Activated CD4-positive, alpha-beta T cell treated with anti-CD3 and anti-CD28 coated beads, Interleukin-2, amount 50 U/mL, for 1 hour (primary cell): Measurements from ENCODE around the gene KCNQ1.

ENCODE experiments used
- DNase-seq: peaks from one replicate; pipeline ENCODE4 v3.0.0-alpha.2; 2020

The KCNQ1 gene

GRCh38 chr11:2818503-2818902 lies 373.7 kb downstream of the KCNQ1 start:
- no peak for DNase-seq

DNA sequence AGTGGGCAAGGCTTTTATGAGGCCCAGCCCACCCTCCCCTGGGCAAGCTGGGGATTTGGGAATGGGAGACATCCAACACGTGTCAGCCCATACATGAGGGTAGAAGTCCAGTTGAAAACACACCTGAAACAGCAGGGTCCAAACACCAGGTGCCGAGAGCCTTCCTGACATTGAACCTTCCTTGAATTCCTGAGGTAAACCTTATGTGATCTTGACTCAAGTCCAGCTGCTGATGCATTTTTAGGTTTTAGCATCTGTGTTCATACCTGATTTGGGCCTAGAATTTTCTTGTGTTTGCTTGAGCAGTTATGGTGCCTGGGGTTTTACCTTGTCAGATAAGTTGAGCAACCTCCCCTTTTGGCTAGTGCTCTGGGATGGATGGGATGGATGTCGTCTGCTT lies 374.5 kb downstream of the KCNQ1 start:
- no peak for DNase-seq

DNA sequence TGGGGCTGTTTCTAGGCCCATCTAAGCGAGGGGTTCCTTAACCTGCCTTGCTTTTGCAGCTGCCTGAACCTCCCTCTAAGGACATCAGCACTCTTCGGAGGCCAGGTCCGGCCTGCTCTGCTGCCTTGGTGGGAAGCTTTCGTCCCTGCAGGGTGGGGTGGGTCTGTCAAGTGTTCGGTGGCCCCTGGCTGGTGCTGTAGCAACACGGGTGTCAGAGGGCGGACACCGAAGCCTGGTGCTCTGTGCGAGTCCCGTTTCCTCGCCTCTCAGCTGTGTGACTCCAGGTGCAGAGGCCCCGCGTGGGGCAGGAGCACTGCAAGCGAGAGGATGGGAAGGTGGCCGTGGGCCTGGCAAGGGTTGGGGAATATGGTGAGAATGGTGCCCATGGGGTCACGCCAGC lies 376.2 kb downstream of the KCNQ1 start:
- no peak for DNase-seq

DNA sequence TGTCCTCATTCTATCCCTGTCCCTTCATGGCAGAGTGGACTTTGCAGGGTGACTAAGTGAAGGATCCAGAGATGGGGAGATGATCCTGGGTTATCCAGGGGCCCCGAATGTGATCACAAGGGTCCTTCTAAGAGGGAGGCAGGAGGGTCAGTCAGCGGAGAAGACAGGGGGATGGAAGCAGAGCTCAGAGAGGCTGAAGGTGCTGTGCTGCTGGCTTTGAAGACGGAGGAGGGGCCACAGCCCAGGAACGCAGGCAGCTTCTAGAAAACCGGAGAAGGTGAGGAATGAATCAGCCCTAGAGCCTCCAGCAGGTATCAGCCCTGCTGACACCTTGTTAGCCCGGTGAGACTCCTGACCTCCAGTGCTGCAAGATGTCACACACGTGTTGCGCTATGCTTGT lies 377.1 kb downstream of the KCNQ1 start:
- DNase-seq: no peak

DNA sequence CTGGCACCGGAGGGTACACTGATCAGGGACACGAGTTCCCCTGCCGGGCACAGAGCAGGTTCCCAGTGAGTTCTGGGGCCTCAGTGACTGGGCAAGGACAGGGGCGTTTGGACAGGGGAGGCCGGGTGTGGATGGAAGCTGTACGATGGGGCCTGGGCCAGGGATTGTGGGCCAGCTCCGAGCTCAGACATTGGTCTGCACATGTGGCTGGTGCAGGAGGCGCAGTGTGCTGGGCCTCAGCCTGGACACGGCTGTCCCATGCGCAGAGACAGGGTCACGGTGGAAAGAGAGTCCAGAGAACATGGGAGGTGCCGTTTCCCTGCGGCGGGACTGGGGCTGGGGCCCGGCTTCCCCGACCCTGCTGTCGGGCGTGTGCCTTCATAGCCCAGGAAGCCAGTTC lies 380.0 kb downstream of the KCNQ1 start:
- DNase-seq: no peak

GRCh38 chr11:2825261-2825888 lies 380.6 kb downstream of the KCNQ1 start:
- DNase-seq: no peak

- DNase-seq: no peak
These were observed 381.3 kb downstream of the KCNQ1 start for GRCh38 chr11:2825889-2826678.

DNA sequence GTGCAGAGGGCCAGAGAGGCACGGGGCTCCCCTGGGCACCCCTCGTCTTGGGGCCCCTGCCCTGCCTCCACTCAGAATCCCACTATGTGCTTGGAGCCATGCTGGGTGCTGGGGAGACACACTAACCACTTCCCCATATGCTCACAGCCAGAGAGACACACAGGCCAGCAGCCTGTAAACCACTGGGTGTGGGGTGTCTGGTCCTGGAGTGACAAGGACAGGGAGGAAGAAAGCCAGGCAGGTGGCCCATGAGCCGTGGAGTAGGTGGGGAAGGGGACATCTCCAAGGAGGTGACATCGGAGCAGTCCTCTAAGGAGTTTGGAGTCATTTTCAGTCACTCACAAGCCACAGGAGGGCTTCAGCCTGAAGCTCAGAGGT lies 381.9 kb downstream of the KCNQ1 start:
- DNase-seq: no peak

- DNase-seq: no peak
These were observed 382.4 kb downstream of the KCNQ1 start for GRCh38 chr11:2827256-2827655.

- no peak for DNase-seq
These were observed 383.0 kb downstream of the KCNQ1 start for GRCh38 chr11:2827792-2828191.

DNA sequence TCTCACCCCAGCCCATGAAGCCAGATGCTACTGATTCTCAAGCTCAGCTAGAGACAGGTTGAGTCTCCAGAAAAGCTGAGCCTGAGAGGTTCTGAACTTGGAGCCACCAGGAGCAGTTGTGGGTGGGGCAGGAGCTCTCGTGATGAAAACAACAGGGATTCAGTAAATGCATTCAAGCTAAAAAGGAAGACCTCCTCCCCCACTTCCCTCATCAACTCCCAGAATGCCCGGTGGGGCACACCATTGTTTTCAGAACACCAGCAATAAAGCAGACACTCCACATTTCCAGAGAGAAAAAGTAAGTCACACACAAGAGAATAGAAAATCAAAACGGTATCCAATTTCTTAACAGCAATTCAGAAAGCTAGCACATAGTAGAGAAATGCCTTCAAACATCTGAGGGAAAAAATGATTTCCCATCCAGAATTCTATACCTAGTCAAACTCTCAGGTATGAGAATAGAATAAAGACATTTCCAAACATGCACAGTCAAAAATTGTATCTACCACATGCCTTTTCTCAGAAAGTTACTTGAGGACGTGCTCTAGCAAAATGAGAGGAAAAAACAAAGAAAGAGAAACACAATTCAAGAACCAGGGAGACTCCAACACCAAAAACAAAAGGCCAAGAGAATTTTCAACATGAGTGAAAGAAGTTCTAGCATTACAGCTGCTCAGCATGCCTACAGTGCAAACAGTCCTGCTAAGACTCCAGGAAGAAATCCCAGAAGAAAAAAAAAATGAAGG lies 383.9 kb downstream of the KCNQ1 start:
- DNase-seq: no peak

DNA sequence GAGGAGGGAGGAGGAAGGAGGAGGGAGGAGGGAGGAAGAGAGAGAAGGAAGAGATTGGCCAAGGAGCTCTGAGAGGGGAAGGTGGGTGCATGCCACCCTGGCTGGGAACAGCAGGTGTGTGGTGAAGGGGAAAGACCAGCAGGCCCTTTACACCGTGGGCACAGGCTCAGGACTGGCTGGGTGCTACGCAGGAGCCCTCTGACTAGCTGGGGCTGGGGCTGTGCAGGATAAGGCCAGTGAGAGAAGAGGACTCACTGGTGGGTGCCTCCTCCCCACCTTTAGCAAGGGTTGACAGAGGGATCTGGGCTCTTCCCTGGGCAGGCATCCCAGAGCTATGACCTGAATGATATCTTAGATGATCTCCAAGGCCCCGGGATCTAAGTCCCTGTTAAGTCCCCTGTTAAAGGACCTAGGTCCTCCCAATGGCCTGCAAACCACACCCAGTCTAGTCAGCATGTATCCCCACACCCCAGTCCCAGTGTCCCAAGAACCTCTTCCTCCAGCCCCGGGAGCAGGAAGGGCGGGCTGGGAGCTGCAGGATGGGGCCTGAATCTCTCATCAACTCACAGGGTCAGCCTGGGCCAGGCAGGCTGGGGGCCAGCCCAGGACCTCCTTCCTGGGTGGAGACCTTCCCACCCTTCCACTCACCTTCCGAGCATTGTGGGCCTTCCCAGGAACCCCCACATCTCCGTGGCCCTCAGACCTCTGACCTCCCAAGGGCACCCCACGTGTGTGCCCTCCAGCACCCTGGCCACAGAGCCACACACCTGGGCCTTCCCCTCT lies 385.4 kb downstream of the KCNQ1 start:
- no peak for DNase-seq

GRCh38 chr11:2830886-2831285 lies 386.1 kb downstream of the KCNQ1 start:
- no peak for DNase-seq

GRCh38 chr11:2831781-2832532 lies 387.1 kb downstream of the KCNQ1 start:
- no peak for DNase-seq

- DNase-seq: no peak
These were observed 387.8 kb downstream of the KCNQ1 start for GRCh38 chr11:2832533-2833020.

GRCh38 chr11:2833051-2833715 lies 388.4 kb downstream of the KCNQ1 start:
- DNase-seq: no peak

- DNase-seq: no peak
These were observed 389.1 kb downstream of the KCNQ1 start for GRCh38 chr11:2833716-2834502.

- no peak for DNase-seq
These were observed 389.9 kb downstream of the KCNQ1 start for GRCh38 chr11:2834503-2835273.

GRCh38 chr11:2835296-2835695 lies 390.5 kb downstream of the KCNQ1 start:
- DNase-seq: no peak

DNA sequence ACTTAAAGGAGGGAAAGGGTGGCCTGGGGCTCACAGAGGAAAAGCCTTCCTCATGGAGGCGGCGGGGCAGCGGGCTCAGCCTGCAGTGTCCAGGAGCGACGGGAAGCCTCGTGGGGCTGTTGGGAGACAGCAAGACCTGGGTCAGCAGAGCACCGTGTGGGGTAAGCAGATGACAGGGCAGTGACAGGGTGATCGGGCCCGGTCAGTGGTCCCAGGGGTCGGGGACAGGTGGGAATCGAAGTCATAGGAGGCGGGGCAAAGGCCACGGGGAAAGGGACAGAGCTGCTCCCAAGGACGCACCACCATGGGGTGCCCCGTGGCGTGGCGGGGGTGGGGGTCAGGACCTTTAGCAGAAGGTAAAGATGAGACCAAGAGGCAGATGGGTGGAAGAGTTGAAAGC lies 390.9 kb downstream of the KCNQ1 start:
- no peak for DNase-seq
